Mucosa of rectum (tissue), 2 donors: ENCODE data around the gene TYRO3.

Source experiments
- H3K27ac ChIP-seq, 2 donors: one replicate each; pipeline ENCODE4 v1.7.0; 2013; ENCODE audit warnings: inconsistent platforms in 2 of 2, low read depth in 2 of 2, low read length in 2 of 2
- H3K27me3 ChIP-seq, 2 donors: one replicate each; pipeline ENCODE4 v1.7.0; 2013; ENCODE audit warnings: low read length in 2 of 2; ENCODE audit not compliant: control insufficient read depth in 2 of 2, insufficient read depth in 2 of 2
- H3K36me3 ChIP-seq, 2 donors: one replicate each; pipeline ENCODE4 v1.7.0; 2013; ENCODE audit warnings: low read length in 2 of 2; ENCODE audit not compliant: control insufficient read depth in 2 of 2, insufficient read depth in 2 of 2
- H3K4me1 ChIP-seq, 2 donors: one replicate each; pipeline ENCODE4 v1.7.0; 2013; ENCODE audit warnings: low read length in 2 of 2, mild to moderate bottlenecking in 1 of 2; ENCODE audit not compliant: control insufficient read depth in 2 of 2, insufficient read depth in 2 of 2
- H3K4me3 ChIP-seq, 2 donors: one replicate each; pipeline ENCODE4 v1.7.0; 2013; ENCODE audit warnings: low read length in 2 of 2
- H3K9ac ChIP-seq, 2 donors: one replicate each; pipeline ENCODE4 v1.7.0; 2013; ENCODE audit warnings: low read length in 2 of 2, low read depth in 1 of 2, mild to moderate bottlenecking in 1 of 2
- H3K9me3 ChIP-seq, 2 donors: one replicate each; pipeline ENCODE4 v1.7.0; 2013; ENCODE audit warnings: low read length in 2 of 2; ENCODE audit not compliant: control insufficient read depth in 2 of 2
- donor health status: healthy.
- donor health status: Normal muscosa, but diverticular disease.

The TYRO3 gene

GRCh38 chr15:41622901-41623300 is 63.9 kb downstream of the TYRO3 start:
- H3K27me3 ChIP-seq: no peaks in the 10 kb centered on the region
- no peak overlapping the region for H3K4me3 ChIP-seq
- no peak overlapping the region for H3K27ac ChIP-seq
- no peaks in the 10 kb centered on the region for H3K9me3 ChIP-seq
- H3K9ac ChIP-seq: no peak overlapping the region
- peaks cover 3 to 9% of the 10 kb centered on the region in 2 donors for H3K4me1 ChIP-seq
- H3K36me3 ChIP-seq: no peaks in the 10 kb centered on the region

- Histone ChIP-seq H3K27me3 (no peaks in the 10 kb centered on the region), H3K4me3 (no peak overlapping the region), H3K4me1 (no peaks in the 10 kb centered on the region), H3K36me3 (no peaks in the 10 kb centered on the region), H3K27ac (no peak overlapping the region), H3K9ac (no peak overlapping the region), H3K9me3 (no peaks in the 10 kb centered on the region)
Measured at GRCh38 chr15:41627203-41627602, 68.2 kb downstream of the TYRO3 start.

GRCh38 chr15:41629463-41629862 is 70.5 kb downstream of the TYRO3 start:
- H3K9me3 ChIP-seq: no peaks in the 10 kb centered on the region
- no peak overlapping the region for H3K27ac ChIP-seq
- H3K27me3 ChIP-seq: no peaks in the 10 kb centered on the region
- no peak overlapping the region for H3K4me3 ChIP-seq
- no peaks in the 10 kb centered on the region for H3K36me3 ChIP-seq
- H3K9ac ChIP-seq: no peak overlapping the region
- no peaks in the 10 kb centered on the region for H3K4me1 ChIP-seq

DNA sequence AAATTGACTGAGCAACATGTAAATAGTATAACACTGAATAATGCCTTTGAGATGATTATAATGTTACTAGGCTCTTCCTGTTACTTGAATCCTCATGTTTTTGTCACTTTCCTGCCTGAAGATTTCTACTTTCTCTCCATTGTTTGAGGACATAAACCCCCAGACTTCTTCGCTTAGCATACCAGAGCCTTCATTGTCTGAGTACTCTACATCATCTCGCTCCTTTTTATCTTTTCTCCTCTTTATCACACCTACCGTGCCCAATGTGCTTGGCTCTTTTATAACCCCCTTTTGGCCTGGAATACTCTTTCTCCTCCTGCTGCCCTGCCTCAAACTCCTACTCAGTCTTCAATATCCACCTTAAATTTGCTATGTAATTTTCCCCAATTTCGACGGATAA is 70.9 kb downstream of the TYRO3 start:
- H3K9me3 ChIP-seq: no peaks in the 10 kb centered on the region
- H3K9ac ChIP-seq: no peak overlapping the region
- H3K4me1 ChIP-seq: no peaks in the 10 kb centered on the region
- no peak overlapping the region for H3K27ac ChIP-seq
- H3K36me3 ChIP-seq: no peaks in the 10 kb centered on the region
- no peaks in the 10 kb centered on the region for H3K27me3 ChIP-seq
- no peak overlapping the region for H3K4me3 ChIP-seq

DNA sequence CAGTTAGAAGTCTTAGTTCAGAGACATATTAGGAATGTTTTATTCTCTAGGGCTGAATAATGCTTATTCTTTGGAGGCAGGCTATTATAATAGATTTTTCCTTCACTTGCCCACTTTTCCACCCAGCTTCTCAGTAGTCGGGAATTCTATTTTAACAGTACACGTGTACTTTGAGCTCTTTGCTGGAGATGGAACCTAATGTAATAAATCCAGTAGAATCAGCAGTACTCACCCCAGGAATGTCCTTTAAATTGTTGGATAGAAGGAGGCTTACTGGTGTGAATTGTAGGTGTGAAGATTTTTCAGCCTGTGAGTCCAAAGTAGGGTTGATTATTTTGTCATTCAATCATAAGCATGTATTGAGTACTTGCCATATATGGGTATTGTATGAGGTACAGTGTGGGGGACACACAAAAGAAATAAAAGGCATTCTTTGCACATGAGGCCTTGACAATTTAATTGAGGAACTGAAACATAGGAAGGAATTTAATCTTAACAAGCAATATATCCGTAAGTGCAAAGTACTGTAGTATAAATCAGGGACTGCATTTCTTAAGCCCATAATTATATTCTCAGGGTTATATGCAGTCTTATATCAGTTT is 71.7 kb downstream of the TYRO3 start:
- Histone ChIP-seq H3K27me3 (no peaks in the 10 kb centered on the region), H3K4me3 (no peak overlapping the region), H3K9ac (no peak overlapping the region), H3K9me3 (no peaks in the 10 kb centered on the region), H3K4me1 (no peaks in the 10 kb centered on the region), H3K36me3 (no peaks in the 10 kb centered on the region), H3K27ac (no peak overlapping the region)

GRCh38 chr15:41631880-41632470 is 73.0 kb downstream of the TYRO3 start:
- Histone ChIP-seq H3K4me3 (no peak overlapping the region), H3K9ac (no peak overlapping the region), H3K36me3 (no peaks in the 10 kb centered on the region), H3K4me1 (no peaks in the 10 kb centered on the region), H3K27me3 (no peaks in the 10 kb centered on the region), H3K9me3 (no peaks in the 10 kb centered on the region), H3K27ac (no peak overlapping the region)
